Stimulated activated CD8-positive, alpha-beta memory T cell treated with anti-CD3 and anti-CD28 coated beads, Interleukin-7, amount 100 ng/mL, for 4 hours (primary cell): ENCODE data around the gene CECR2.
"Not testable (repeated sequence)": the region's sequence is repeated elsewhere in the genome, so short reads cannot be mapped to it uniquely, and the experiment has no call there.

Experiments
- DNase-seq, 2 donors: peaks; one replicate each; pipeline ENCODE4 v3.0.0-alpha.2; 2020; ENCODE audit warnings: low read depth in 2 of 2

The CECR2 gene

DNA sequence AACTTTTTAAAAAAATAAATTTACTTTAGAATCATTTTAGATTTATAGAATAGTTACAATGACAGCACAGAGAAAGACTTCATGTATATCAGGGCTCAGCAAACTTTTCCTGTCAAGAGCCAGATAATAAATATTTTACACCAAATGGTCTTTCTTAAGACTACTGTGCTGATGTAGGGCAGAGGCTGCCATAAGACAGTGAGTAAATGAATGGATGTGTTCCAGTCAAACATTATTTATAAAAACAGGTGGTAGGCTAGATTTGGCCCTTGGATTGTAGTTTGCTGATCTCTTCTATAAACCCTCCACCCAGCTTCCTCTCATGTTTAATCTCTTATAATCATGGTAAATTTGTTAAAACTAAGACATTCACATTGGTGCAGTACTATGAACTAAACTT lies 33.0 kb downstream of the CECR2 start:
- no peak for DNase-seq

- DNase-seq: no peak
Observed at GRCh38 chr22:17403906-17404305, 34.6 kb downstream of the CECR2 start.

DNA sequence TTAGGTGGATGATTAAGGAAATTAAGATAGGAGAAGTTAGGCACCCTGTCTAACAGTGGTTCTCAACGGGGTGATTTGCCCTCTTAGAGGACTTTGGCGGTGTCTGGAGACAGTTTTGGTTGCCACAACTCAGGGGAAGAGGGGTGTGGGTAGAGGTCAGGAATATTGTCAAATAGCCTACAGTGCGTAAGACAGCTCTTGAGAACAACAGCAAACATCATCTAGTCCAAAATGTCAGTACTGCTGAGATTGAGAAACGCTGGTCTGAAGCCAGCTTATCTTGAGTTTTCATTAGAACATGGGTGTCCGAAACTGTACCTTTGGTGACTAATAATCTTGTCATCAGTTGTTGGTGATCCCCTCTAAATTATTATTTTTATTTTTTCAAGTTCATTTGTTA lies 38.4 kb downstream of the CECR2 start:
- no peak for DNase-seq

DNA sequence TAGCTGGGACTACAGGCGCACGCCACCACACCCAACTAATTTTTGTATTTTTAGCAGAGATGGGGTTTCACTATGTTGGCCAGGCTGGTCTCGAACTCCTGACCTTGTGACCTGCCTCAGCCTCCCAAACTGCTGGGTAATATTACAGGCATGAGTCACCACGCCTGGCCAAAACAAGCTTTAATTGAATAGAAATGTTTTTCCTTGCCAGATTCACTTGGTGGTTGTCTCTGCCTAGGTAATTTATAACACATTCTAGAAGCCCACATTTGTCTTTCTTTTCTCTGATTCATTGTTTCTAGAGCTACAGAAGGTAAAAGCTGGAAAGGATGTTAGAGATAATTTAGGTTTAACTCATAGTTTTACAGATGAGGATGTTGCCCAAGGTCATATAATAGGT lies 41.3 kb downstream of the CECR2 start:
- DNase-seq: no peak

GRCh38 chr22:17411213-17411612 lies 42.0 kb downstream of the CECR2 start:
- no peak for DNase-seq

DNA sequence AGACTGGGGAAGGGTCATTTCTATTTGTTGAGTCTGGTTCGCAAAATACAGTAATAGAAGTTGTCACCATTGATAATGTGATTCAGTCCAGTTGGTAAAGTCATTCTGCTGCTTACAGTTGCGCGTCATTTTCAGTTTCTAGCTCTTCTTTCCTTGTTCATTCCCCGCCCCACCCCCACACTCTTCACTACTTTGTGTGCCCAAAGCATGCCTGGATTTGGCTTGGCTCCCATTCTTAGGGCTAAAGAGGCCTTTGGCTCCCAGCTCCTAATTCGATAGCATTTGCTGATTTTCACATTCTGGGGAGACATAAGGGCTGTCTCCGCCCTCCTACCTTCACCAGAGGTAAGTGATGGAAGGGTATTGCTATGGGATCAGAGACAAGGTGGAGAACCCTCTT lies 43.0 kb downstream of the CECR2 start:
- DNase-seq: no peak

- no peak for DNase-seq
Observed at GRCh38 chr22:17418890-17419324, 49.6 kb downstream of the CECR2 start.

DNA sequence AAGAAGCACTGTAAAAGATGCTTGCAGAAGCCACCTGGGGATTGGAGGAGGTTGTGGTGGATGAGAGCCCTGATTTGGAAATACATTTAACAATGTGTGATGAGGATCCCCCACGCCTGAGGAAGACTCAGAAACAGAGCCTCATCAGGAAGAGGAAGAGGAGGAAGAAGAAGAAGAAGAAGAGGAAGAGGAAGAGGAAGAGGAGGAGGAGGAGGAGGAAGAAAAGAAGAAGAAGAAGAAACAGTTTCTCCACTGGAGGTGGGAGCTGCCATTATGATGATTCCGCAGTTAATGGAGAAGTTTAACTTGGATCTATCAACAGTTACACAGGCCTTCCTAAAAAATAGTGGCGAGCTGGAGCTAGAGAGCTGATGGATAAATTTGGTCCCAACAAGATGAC lies 50.1 kb downstream of the CECR2 start:
- DNase-seq: no peak

DNA sequence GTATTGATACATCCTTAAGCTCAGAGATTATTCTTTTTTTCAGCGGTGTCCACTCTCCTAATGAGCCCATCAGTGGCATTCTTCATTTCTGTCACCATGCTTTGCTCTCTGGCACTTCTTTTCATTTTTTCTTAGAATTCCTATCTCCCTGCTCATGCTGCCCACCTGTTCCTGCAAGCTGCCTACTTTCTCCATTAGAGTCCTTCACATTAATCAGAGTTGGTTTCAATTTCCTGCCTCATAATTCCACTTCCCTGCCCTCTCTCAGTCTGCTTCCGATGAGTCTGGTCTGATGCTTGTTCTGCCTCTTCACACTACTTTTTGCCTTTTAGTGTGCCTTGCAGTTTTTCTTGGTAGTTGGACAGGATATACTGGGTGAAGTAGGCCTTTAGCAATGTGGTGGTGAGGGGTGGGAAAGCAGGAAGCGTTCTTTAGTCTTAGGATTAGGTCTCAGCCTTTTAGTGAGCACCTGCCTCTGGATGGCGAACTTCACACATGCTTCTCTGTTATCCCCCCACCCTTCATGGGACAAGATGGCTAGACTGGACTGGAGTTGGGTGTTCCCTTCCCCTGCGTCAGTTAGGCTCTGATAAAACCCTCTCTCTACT lies 53.6 kb downstream of the CECR2 start:
- DNase-seq: no peak

DNA sequence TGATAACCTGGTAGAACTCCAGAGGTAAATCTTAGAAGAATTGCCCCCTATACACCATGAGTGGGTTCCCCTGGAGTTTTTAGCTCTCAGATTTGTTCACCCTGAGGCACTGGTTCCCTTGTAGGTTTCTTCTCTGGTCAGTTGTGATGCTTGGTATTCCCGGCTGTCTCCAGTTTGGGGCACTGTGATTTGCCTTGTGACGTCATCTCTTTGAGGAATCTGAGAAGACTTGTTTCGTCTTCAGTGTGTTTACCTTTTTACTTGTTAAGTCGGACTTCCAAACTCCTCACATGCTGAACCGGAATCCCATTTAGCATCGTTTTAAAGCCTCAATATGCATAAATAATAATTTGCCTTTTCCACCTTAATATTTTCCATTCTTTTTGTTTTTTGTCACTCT lies 54.4 kb downstream of the CECR2 start:
- no peak for DNase-seq

DNA sequence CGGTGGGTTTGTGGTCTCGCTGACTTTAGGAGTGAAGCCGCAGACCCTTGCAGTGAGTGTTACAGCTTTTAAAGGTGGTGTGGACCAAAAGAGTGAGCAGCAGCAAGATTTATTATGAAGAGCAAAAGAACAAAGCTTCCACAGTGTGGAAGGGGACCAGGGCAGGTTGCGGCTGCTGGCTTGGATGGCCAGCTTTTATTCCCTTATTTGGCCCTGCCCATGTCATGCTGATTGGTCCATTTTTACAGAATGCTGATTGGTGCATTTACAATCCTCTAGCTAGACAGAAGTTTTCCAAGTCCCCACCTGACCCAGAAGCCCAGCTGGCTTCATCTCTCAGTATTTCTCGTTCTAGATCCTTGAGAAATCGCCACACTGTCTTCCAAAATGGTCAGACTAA lies 58.3 kb downstream of the CECR2 start:
- DNase-seq: not testable (repeated sequence)

DNA sequence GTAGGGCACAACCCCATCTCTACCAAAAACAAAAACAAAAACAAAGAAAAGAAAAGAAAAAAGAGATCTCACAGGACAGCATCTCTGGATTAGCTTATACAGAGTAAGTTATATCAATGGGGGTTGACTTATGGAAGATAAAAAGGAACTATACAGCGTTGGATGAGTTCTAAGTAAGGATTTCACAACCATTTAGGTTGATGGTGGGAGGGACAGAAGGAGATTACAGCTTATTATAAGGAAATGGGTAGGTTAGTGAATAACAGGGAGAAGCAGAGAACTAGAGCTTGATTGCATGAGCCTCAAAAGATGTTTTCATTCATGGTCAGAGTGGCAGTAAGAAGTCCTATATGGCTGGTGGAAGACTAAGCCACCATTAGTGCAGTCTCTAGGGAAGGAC lies 60.3 kb downstream of the CECR2 start:
- no peak for DNase-seq

GRCh38 chr22:17430412-17430811 lies 61.2 kb downstream of the CECR2 start:
- no peak for DNase-seq

DNA sequence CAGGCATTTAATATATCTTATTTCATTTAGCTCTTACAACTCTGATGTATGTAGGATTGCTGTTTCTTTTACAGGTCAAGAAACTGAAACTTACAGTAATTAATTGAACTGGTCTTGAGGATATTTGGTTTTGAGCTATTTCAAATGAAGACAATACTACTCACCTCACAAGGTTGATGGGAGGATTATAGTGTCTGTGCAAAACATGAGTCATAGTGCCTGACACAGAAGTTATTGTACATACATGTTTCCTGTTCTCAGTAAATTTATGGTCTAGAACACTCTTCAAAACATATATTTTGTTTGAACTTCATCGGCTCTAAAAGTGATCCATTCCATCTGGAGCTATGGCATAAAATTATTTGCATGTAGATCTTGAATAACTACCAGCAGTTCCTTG lies 61.9 kb downstream of the CECR2 start:
- DNase-seq: no peak

DNA sequence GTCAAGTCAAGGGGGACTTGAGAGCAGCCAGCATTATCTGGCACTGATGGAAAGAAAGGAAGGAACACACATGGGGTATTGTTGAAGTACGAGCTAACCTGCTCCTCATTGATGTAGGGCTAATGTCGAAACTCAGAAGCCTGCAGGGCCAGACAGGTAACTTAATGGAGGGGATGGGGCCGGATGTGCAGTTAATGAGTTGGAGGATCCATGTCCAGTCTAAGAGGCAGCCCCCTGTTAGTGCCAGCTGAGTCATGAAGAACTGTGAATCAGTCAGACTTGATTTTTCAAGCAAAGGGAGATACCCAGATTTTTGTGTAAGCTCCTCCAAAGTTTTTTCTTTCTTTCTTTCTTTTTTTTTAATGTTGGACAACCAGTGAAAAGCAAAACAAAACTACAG lies 65.6 kb downstream of the CECR2 start:
- DNase-seq: no peak

GRCh38 chr22:17435375-17435774 lies 66.1 kb downstream of the CECR2 start:
- no peak for DNase-seq

GRCh38 chr22:17436382-17436980 lies 67.2 kb downstream of the CECR2 start:
- no peak for DNase-seq

DNA sequence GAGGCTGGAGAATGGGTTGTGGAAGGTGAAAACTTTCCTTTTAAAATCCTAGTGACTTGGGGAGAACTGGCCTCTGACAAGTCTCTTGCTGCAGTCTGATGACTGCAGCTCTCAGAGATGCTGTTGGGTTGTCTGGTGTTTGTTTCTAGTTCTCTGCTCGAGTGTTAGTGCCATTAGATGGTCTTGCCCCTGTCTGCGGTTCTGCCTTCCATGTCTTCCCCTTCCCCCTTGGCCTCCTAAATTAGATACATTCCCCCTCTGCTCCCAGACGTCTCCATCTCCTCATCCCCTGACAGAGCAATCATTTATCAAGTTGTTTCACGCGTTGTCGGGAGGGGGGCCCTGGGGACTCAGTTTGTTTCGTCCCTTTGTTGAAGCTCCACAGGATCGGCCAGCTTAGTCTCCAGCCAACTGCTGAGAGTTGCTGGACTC lies 67.7 kb downstream of the CECR2 start:
- DNase-seq: no peak

DNA sequence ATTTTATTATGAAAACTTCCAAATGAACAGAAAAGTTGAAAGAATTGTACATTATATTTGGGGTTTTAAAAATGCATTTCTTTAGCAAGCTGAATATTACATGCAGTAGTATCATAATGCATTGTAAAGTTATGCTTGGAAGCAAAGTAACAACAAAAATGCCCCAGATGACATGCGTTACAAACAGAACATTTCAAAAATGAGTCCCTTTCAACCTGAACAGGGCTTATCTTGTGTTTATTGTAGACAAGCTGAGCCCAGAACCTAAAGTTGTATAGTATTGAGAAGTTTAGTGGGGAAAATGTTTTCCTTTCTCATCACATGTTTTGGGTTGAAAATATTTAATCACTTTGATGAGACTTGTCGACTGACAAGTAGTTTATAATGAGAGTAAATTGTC lies 68.8 kb downstream of the CECR2 start:
- no peak for DNase-seq

DNA sequence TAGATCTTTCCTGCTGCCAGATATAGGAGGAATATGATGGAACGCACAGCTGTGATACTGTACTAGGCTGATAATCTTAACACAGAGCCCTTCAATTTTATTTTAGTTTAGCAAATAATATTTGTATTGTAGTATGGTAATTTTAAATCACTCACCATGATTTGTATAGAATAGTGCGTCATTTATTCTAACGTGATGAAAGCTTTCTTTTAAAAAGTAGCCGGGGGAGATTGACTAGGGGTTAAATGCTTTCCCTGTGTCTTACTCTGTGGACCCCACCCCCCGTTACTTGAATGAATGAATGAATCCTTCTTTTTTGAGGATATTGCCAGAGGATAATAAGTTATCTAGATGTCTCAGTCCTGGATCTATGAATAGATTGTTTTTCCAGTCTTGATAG lies 72.1 kb downstream of the CECR2 start:
- DNase-seq: no peak

GRCh38 chr22:17443405-17444203 lies 74.3 kb downstream of the CECR2 start:
- DNase-seq: no peak

DNA sequence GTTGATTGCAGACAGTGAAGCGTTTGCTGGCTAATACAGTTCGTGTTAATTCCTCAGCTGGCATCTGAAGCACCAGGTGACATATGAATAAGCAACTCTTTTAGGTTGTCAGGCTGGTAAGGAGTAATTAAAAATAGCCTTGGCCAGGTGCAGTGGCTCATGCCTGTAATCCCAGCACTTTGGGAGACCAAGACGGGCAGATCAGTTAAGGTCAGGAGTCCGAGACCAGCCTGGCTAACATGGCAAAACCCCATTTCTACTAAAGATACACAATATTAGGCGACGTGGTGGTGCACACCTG lies 74.9 kb downstream of the CECR2 start:
- DNase-seq: no peak

GRCh38 chr22:17446698-17447097 lies 77.4 kb downstream of the CECR2 start:
- no peak for DNase-seq
